IMR-90 (cell line): Measurements from ENCODE around the gene KRT34. TPM values are rescaled to one million over a fixed set of nuclear protein-coding genes. Genes with fewer than 3 reads are reported as not detected.

Source experiments
- ATAC-seq: fragments of 200-7000 bp; cut with Tn5 transposase; 2 replicates; pipeline ENCODE4 v1.9.1; 2020; ENCODE audit warnings: low read depth, mild to moderate bottlenecking, moderate library complexity
- BruUV-seq: library from RNA; stranded (reverse); fragments of 400-500 nt; replicated peaks from 2 replicates; lab custom pipeline; 2021; lab: Mats Ljungman, UMichigan
- CTCF ChIA-PET: fragments of 300-600 bp; formaldehyde crosslinking; extraction: SDS; loops from one replicate; lab custom pipeline; 2021; ENCODE audit warnings: antibody characterized with exemption; lab: Yijun Ruan, JAX
- POLR2A ChIA-PET: fragments of 300-600 bp; sonication (Branson Sonifier 250); formaldehyde crosslinking; loops from one replicate; lab custom pipeline; 2022; ENCODE audit warnings: antibody characterized with exemption; ENCODE audit not compliant: unreplicated experiment; lab: Charles Lee
- DNase-seq: peaks from one replicate; pipeline ENCODE4 v3.0.0; 2013
- H2AFZ ChIP-seq: replicated peaks from 2 replicates; pipeline ENCODE3; 2013; ENCODE audit warnings: low read length, mild to moderate bottlenecking; ENCODE audit not compliant: poor library complexity
- H2AK5ac ChIP-seq: 2 replicates; pipeline ENCODE4 v1.6.1; 2013; ENCODE audit warnings: low read depth, low read length, inconsistent platforms
- H2AK9ac ChIP-seq: replicated peaks from 2 replicates; pipeline ENCODE3; 2013; ENCODE audit warnings: mild to moderate bottlenecking, low read depth, low read length, moderate library complexity; ENCODE audit not compliant: poor library complexity
- H2BK120ac ChIP-seq: 2 replicates; pipeline ENCODE4 v1.6.1; 2013; ENCODE audit warnings: low read depth, low read length, inconsistent platforms
- H2BK15ac ChIP-seq: 3 replicates; pipeline ENCODE4 v1.6.1; 2013; ENCODE audit warnings: low read depth, low read length, inconsistent platforms
- H2BK20ac ChIP-seq: 2 replicates; pipeline ENCODE4 v1.6.1; 2013; ENCODE audit warnings: low read depth, mild to moderate bottlenecking, inconsistent platforms, low read length, moderate library complexity
- H2BK5ac ChIP-seq: 2 replicates; pipeline ENCODE4 v1.6.1; 2013; ENCODE audit warnings: mild to moderate bottlenecking, low read depth, low read length, inconsistent platforms; ENCODE audit not compliant: poor library complexity, severe bottlenecking
- H3K14ac ChIP-seq: replicated peaks from 2 replicates; pipeline ENCODE4 v1.6.1; 2013; ENCODE audit warnings: low read depth, low read length, inconsistent platforms
- H3K18ac ChIP-seq: 2 replicates; pipeline ENCODE4 v1.6.1; 2013; ENCODE audit warnings: low read depth, low read length, control low read depth
- H3K23ac ChIP-seq: 2 replicates; pipeline ENCODE4 v1.6.1; 2013; ENCODE audit warnings: low read depth, low read length, inconsistent platforms
- H3K27ac ChIP-seq: 2 replicates; pipeline ENCODE4 v1.5.1; 2013; ENCODE audit warnings: mild to moderate bottlenecking, control low read depth, low read length; ENCODE audit not compliant: insufficient read depth
- H3K27me3 ChIP-seq: 2 replicates; pipeline ENCODE4 v1.6.1; 2013; ENCODE audit warnings: low read length; ENCODE audit not compliant: control insufficient read depth, insufficient read depth
- H3K36me3 ChIP-seq: 2 replicates; pipeline ENCODE4 v1.6.1; 2013; ENCODE audit warnings: low read length, mixed read lengths; ENCODE audit not compliant: control insufficient read depth, insufficient read depth
- H3K4ac ChIP-seq: 2 replicates; pipeline ENCODE4 v1.6.1; 2013; ENCODE audit warnings: low read depth, low read length, inconsistent platforms
- H3K4me1 ChIP-seq: 2 replicates; pipeline ENCODE4 v1.6.1; 2013; ENCODE audit warnings: low read length, mixed read lengths; ENCODE audit not compliant: control insufficient read depth, insufficient read depth
- H3K4me2 ChIP-seq: 2 replicates; pipeline ENCODE4 v1.6.1; 2013; ENCODE audit warnings: low read depth, mild to moderate bottlenecking, control low read depth, low read length, moderate library complexity
- H3K4me3 ChIP-seq: 2 replicates; pipeline ENCODE4 v1.5.1; 2013; ENCODE audit warnings: low read depth, mild to moderate bottlenecking, control low read depth, low read length, moderate library complexity; ENCODE audit not compliant: insufficient read depth
- H3K56ac ChIP-seq: 2 replicates; pipeline ENCODE4 v1.6.1; 2013; ENCODE audit warnings: low read length, inconsistent platforms; ENCODE audit not compliant: insufficient read depth; ENCODE audit errors: extremely low read depth
- H3K79me1 ChIP-seq, 2 experiments: 2 replicates each; pipeline ENCODE4 v1.6.1; 2013; ENCODE audit warnings: low read length in 2 of 2, inconsistent platforms in 1 of 2, low read depth in 1 of 2
- H3K9ac ChIP-seq: 2 replicates; pipeline ENCODE4 v1.6.1; 2013; ENCODE audit warnings: low read depth, low read length, control low read depth
- H3K9me1 ChIP-seq: 2 replicates; pipeline ENCODE4 v1.6.1; 2013; ENCODE audit warnings: low read length, inconsistent platforms; ENCODE audit not compliant: insufficient read depth
- H3K9me3 ChIP-seq: 2 replicates; pipeline ENCODE4 v1.6.1; 2013; ENCODE audit warnings: low read length; ENCODE audit not compliant: control insufficient read depth, insufficient read depth
- H4K20me1 ChIP-seq: 2 replicates; pipeline ENCODE4 v1.6.1; 2013; ENCODE audit warnings: low read length, inconsistent platforms; ENCODE audit not compliant: insufficient read depth
- H4K5ac ChIP-seq: 2 replicates; pipeline ENCODE4 v1.6.1; 2013; ENCODE audit warnings: mild to moderate bottlenecking, low read depth, low read length, control low read depth
- H4K8ac ChIP-seq, 2 experiments: 2 replicates each; pipeline ENCODE4 v1.6.1; 2013; ENCODE audit warnings: low read depth in 2 of 2, low read length in 2 of 2, control low read depth in 1 of 2, inconsistent platforms in 1 of 2
- H4K91ac ChIP-seq: 2 replicates; pipeline ENCODE4 v1.6.1; 2013; ENCODE audit warnings: low read depth, low read length, inconsistent platforms; ENCODE audit not compliant: insufficient read depth
- BHLHE40 ChIP-seq: fragments of 150-350 bp; IDR thresholded peaks from 2 replicates; pipeline ENCODE4 v1.6.1; 2016; ENCODE audit warnings: mild to moderate bottlenecking, low read depth, low read length
- CEBPB ChIP-seq: IDR thresholded peaks from 2 replicates; pipeline ENCODE4 v1.6.1; 2012; ENCODE audit warnings: low read depth, low read length, improper control_type of control experiment
- CHD1 ChIP-seq: IDR thresholded peaks from 2 replicates; pipeline ENCODE4 v1.6.1; 2012; ENCODE audit warnings: low read depth, low read length, improper control_type of control experiment
- FOS ChIP-seq: fragments of 150-350 bp; IDR thresholded peaks from 2 replicates; pipeline ENCODE4 v1.6.1; 2016; ENCODE audit warnings: low read depth, low read length
- MAFK ChIP-seq: IDR thresholded peaks from 2 replicates; pipeline ENCODE4 v1.6.1; 2012; ENCODE audit warnings: low read depth, low read length, improper control_type of control experiment
- MAZ ChIP-seq: IDR thresholded peaks from 2 replicates; pipeline ENCODE4 v1.6.1; 2012; ENCODE audit warnings: low read depth, mild to moderate bottlenecking, low read length, improper control_type of control experiment, moderate library complexity, borderline replicate concordance
- MXI1 ChIP-seq: IDR thresholded peaks from 2 replicates; pipeline ENCODE4 v1.6.1; 2012; ENCODE audit warnings: low read depth, mild to moderate bottlenecking, low read length, moderate library complexity, borderline replicate concordance
- POLR2A ChIP-seq: IDR thresholded peaks from 2 replicates; pipeline ENCODE4 v1.6.1; 2012; ENCODE audit warnings: mild to moderate bottlenecking, low read depth, low read length
- RAD21 ChIP-seq: IDR thresholded peaks from 2 replicates; pipeline ENCODE4 v1.6.1; 2012; ENCODE audit warnings: low read length, improper control_type of control experiment
- RCOR1 ChIP-seq: IDR thresholded peaks from 2 replicates; pipeline ENCODE4 v1.6.1; 2012; ENCODE audit warnings: mild to moderate bottlenecking, low read length, improper control_type of control experiment; ENCODE audit not compliant: insufficient replicate concordance
- SMC3 ChIP-seq: fragments of 150-350 bp; IDR thresholded peaks from 2 replicates; pipeline ENCODE4 v1.6.1; 2016; ENCODE audit warnings: low read depth, mild to moderate bottlenecking, antibody characterized with exemption, low read length, moderate library complexity
- WGBS, 2 experiments: methylation state at CpG; one replicate each; pipeline versions ENCODE4 v1.1.5 to v1.1.7; 2013; ENCODE audit warnings: missing lambda C conversion rate in 2 of 2; ENCODE audit not compliant: insufficient read length in 1 of 2; ENCODE audit errors: extremely low coverage in 2 of 2; 5-methylcytosine and 5-hydroxymethylcytosine counted together
- dilution Hi-C: fragments of 300-500 bp; cut with HindIII; formaldehyde crosslinking; loops from one replicate; pipeline ENCODE4 v1.14.3; 2018; ENCODE audit warnings: low sequenced_read_pairs; ENCODE audit not compliant: unreplicated experiment
- in situ Hi-C: fragments of 300-500 bp; cut with MboI; formaldehyde crosslinking; loops from 3 replicates; pipeline ENCODE4 v1.14.3; 2019; ENCODE audit warnings: low sequenced_read_pairs, inconsistent platforms, mixed read lengths
- intact Hi-C: fragments of 100-400 bp; cut with micrococcal nuclease; formaldehyde crosslinking; loops from 2 replicates; pipeline ENCODE4 v1.10.0; 2022
- polyA plus RNA-seq, 3 experiments: library from polyadenylated mRNA; depleted of rRNA; stranded (reverse); fragments of >200 nt; gene quantifications; 2 replicates each; pipeline ENCODE4 v1.2.3, GENCODE V29; 2012; ENCODE audit warnings: low replicate concordance in 1 of 3
- total RNA-seq: library from RNA; depleted of rRNA; stranded (reverse); fragments of >200 nt; gene quantifications from 2 replicates; pipeline ENCODE4 v1.2.3, GENCODE V29; 2012
- TF ChIP-seq, protein P1 (sequence below): conservative IDR thresholded peaks from 2 replicates; pipeline ENCODE4 v1.5.1; 2012; ENCODE audit warnings: mild to moderate bottlenecking, low read depth, low read length, improper control_type of control experiment
- TF ChIP-seq, protein P2 (sequence below): fragments of 150-350 bp; IDR thresholded peaks from 2 replicates; pipeline ENCODE4 v1.6.1; 2016; ENCODE audit warnings: low read depth, mild to moderate bottlenecking, low read length, moderate library complexity, borderline replicate concordance

KRT34 gene
- total and polyA plus RNA-seq, 2 of the 4 experiments (the other 2 are of a cell fraction): 3.4 to 3.6 TPM

DNA sequence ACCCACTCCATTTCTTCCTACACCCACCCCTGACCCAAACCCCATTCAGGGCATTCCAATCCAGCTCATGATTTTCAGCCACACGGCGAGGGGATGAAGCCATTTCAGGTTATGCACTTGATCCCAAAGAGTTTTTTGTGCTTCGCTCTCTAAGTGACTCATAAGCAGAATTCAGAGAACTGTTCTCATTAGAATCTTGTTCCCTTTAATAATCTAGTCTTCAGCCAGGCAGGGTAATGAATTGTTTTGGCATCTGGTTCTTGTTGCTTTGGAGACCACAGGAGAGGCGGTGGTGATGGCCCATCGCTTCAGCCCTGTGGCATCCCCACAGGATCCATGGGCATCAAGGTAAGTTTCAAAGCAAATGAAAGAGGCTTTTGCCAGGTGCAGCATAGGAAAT lies 20.1 kb upstream of the KRT34 start:
- Histone ChIP-seq H4K8ac (peak overlapping the region; percentile 22 to 84; a peak in 3 of 4 replicates), H3K9me1 (peaks cover 26% of the 10 kb centered on the region), H4K5ac (peak overlapping the region; percentile 80; the same call in 1 of the 2 replicates), H2AFZ (peak overlapping the region; percentile 40), H2AK9ac (no peak overlapping the region), H2BK120ac (peak overlapping the region; percentile 90), H3K79me1 (no peaks in the 10 kb centered on the region; a peak in 1 of 4 replicates), H2BK20ac (peak overlapping the region; percentile 94), H3K27me3 (no peaks in the 10 kb centered on the region), H3K56ac (no peak overlapping the region), H3K4me3 (no peak overlapping the region), H4K91ac (peak overlapping the region; percentile 88; the same call in 1 of the 2 replicates), H2BK15ac (peak overlapping the region; percentile 35), H3K18ac (no peak overlapping the region), H3K9me3 (no peaks in the 10 kb centered on the region), H3K36me3 (no peaks in the 10 kb centered on the region), H3K4me2 (no peak overlapping the region), H2BK5ac (peak overlapping the region; percentile 93), H3K14ac (peak overlapping the region; percentile 74), H3K23ac (no peak overlapping the region), H3K4me1 (peaks cover 24% of the 10 kb centered on the region), H4K20me1 (no peaks in the 10 kb centered on the region), H3K9ac (no peak overlapping the region), H2AK5ac (peak overlapping the region; percentile 90), H3K27ac (no peak overlapping the region), H3K4ac (peak overlapping the region; percentile 93)
- CTCF ChIA-PET: no interaction called here
- TF ChIP-seq, protein P1, sequence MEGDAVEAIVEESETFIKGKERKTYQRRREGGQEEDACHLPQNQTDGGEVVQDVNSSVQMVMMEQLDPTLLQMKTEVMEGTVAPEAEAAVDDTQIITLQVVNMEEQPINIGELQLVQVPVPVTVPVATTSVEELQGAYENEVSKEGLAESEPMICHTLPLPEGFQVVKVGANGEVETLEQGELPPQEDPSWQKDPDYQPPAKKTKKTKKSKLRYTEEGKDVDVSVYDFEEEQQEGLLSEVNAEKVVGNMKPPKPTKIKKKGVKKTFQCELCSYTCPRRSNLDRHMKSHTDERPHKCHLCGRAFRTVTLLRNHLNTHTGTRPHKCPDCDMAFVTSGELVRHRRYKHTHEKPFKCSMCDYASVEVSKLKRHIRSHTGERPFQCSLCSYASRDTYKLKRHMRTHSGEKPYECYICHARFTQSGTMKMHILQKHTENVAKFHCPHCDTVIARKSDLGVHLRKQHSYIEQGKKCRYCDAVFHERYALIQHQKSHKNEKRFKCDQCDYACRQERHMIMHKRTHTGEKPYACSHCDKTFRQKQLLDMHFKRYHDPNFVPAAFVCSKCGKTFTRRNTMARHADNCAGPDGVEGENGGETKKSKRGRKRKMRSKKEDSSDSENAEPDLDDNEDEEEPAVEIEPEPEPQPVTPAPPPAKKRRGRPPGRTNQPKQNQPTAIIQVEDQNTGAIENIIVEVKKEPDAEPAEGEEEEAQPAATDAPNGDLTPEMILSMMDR: no peak
- TF ChIP-seq MAZ: no peak
- TF ChIP-seq, protein P2, sequence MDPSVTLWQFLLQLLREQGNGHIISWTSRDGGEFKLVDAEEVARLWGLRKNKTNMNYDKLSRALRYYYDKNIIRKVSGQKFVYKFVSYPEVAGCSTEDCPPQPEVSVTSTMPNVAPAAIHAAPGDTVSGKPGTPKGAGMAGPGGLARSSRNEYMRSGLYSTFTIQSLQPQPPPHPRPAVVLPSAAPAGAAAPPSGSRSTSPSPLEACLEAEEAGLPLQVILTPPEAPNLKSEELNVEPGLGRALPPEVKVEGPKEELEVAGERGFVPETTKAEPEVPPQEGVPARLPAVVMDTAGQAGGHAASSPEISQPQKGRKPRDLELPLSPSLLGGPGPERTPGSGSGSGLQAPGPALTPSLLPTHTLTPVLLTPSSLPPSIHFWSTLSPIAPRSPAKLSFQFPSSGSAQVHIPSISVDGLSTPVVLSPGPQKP: no peak
- TF ChIP-seq SMC3: no peak
- no peak for TF ChIP-seq FOS
- TF ChIP-seq POLR2A: no peak
- no peak for TF ChIP-seq MAFK
- no peak for TF ChIP-seq RCOR1
- TF ChIP-seq CHD1: no peak
- TF ChIP-seq MXI1: no peak
- TF ChIP-seq RAD21: no peak
- TF ChIP-seq BHLHE40: no peak
- TF ChIP-seq CEBPB: no peak
- in situ Hi-C loops (no loop called here), dilution Hi-C loops (no loop called here), intact Hi-C loops (no loop called here)
- POLR2A ChIA-PET: no interaction called here
- BruUV-seq: no TSS peak
- 77% methylated on average over 3 of the region's 5 CpGs; no CpG with 5 or more reads in 1 of the 2 experiments for WGBS, 2 experiments
- DNase-seq (peak; percentile 20), ATAC-seq (no peak)
